HepG2 (cell line): ENCODE measurements around the gene FRMD5.

Experiments used
- ELF1 ChIP-seq: sonication (generic); formaldehyde crosslinking; IDR thresholded peaks from 2 replicates; pipeline ENCODE4 v1.4.0; 2020; ENCODE audit warnings: missing genetic modification reagents
- ELF4 ChIP-seq: sonication (generic); formaldehyde crosslinking; IDR thresholded peaks from 2 replicates; pipeline ENCODE4 v1.5.0; 2020; ENCODE audit warnings: missing genetic modification reagents, mild to moderate bottlenecking, moderate library complexity, borderline replicate concordance
- HDAC2 ChIP-seq: sonication (generic); formaldehyde crosslinking; IDR thresholded peaks from 2 replicates; pipeline ENCODE4 v1.4.0; 2020; ENCODE audit warnings: missing genetic modification reagents
- IRF2 ChIP-seq: IDR thresholded peaks from 2 replicates; pipeline ENCODE4 v1.6.1; 2018; ENCODE audit warnings: missing genetic modification reagents, missing compliant biosample characterization
- KDM1A ChIP-seq: IDR thresholded peaks from 2 replicates; pipeline ENCODE4 v1.6.1; 2016; ENCODE audit warnings: missing compliant biosample characterization
- KLF13 ChIP-seq: sonication (generic); formaldehyde crosslinking; IDR thresholded peaks from 2 replicates; pipeline ENCODE4 v1.4.0; 2020; ENCODE audit warnings: mild to moderate bottlenecking, missing genetic modification reagents
- NFYB ChIP-seq: sonication (generic); formaldehyde crosslinking; IDR thresholded peaks from 2 replicates; pipeline ENCODE4 v1.4.0; 2020; ENCODE audit warnings: missing genetic modification reagents
- TBX2 ChIP-seq: sonication (generic); formaldehyde crosslinking; IDR thresholded peaks from 2 replicates; pipeline ENCODE4 v1.5.0; 2020; ENCODE audit warnings: missing genetic modification reagents, mild to moderate bottlenecking, borderline replicate concordance
- ZBTB10 ChIP-seq: sonication (generic); formaldehyde crosslinking; IDR thresholded peaks from 2 replicates; pipeline ENCODE4 v1.4.0; 2020; ENCODE audit warnings: missing genetic modification reagents, borderline replicate concordance
- ZNF124 ChIP-seq: sonication (generic); formaldehyde crosslinking; IDR thresholded peaks from 2 replicates; pipeline ENCODE4 v1.4.0; 2020; ENCODE audit warnings: missing genetic modification reagents
- ZNF558 ChIP-seq: sonication (generic); formaldehyde crosslinking; IDR thresholded peaks from 2 replicates; pipeline ENCODE4 v1.9.0; 2022; ENCODE audit warnings: mild to moderate bottlenecking, missing genetic modification reagents, borderline replicate concordance
- TF ChIP-seq, protein P1 (sequence below), 2 experiments: IDR thresholded peaks; 2 replicates each; pipeline ENCODE4 v1.6.1; 2011 to 2012; ENCODE audit warnings: low read length in 2 of 2, borderline replicate concordance in 1 of 2, low read depth in 1 of 2, mild to moderate bottlenecking in 1 of 2, moderate library complexity in 1 of 2
- TF ChIP-seq, protein P2 (sequence below): sonication (generic); formaldehyde crosslinking; IDR thresholded peaks from 2 replicates; pipeline ENCODE4 v1.4.0; 2020; ENCODE audit warnings: low read depth, missing genetic modification reagents
- TF ChIP-seq, protein P3 (sequence below): sonication (generic); formaldehyde crosslinking; IDR thresholded peaks from 2 replicates; pipeline ENCODE4 v1.4.0; 2020; ENCODE audit warnings: low read depth, mild to moderate bottlenecking, missing genetic modification reagents

- TF ChIP-seq ELF4 (CRISPR knock-in tag), result no peak
- TF ChIP-seq ZBTB10 (CRISPR knock-in tag), result no peak
- TF ChIP-seq, protein P1, sequence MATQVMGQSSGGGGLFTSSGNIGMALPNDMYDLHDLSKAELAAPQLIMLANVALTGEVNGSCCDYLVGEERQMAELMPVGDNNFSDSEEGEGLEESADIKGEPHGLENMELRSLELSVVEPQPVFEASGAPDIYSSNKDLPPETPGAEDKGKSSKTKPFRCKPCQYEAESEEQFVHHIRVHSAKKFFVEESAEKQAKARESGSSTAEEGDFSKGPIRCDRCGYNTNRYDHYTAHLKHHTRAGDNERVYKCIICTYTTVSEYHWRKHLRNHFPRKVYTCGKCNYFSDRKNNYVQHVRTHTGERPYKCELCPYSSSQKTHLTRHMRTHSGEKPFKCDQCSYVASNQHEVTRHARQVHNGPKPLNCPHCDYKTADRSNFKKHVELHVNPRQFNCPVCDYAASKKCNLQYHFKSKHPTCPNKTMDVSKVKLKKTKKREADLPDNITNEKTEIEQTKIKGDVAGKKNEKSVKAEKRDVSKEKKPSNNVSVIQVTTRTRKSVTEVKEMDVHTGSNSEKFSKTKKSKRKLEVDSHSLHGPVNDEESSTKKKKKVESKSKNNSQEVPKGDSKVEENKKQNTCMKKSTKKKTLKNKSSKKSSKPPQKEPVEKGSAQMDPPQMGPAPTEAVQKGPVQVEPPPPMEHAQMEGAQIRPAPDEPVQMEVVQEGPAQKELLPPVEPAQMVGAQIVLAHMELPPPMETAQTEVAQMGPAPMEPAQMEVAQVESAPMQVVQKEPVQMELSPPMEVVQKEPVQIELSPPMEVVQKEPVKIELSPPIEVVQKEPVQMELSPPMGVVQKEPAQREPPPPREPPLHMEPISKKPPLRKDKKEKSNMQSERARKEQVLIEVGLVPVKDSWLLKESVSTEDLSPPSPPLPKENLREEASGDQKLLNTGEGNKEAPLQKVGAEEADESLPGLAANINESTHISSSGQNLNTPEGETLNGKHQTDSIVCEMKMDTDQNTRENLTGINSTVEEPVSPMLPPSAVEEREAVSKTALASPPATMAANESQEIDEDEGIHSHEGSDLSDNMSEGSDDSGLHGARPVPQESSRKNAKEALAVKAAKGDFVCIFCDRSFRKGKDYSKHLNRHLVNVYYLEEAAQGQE (IDR thresholded peaks at IDR 0.05; ENCODE audit: borderline replicate concordance in 1 of 2, low read depth in 1 of 2, low read length in 2 of 2), result no peak
- no peak for TF ChIP-seq KLF13
- no peak for TF ChIP-seq ZNF558 (CRISPR knock-in tag)
- TF ChIP-seq IRF2 (CRISPR knock-in tag), result no peak
- TF ChIP-seq ZNF124, result no peak
- TF ChIP-seq HDAC2 (CRISPR knock-in tag), result no peak
- TF ChIP-seq KDM1A (CRISPR knock-in tag), result no peak
- no peak for TF ChIP-seq TBX2
- no peak for TF ChIP-seq ELF1 (CRISPR knock-in tag)
- TF ChIP-seq NFYB (CRISPR knock-in tag), result no peak
- TF ChIP-seq, protein P2, sequence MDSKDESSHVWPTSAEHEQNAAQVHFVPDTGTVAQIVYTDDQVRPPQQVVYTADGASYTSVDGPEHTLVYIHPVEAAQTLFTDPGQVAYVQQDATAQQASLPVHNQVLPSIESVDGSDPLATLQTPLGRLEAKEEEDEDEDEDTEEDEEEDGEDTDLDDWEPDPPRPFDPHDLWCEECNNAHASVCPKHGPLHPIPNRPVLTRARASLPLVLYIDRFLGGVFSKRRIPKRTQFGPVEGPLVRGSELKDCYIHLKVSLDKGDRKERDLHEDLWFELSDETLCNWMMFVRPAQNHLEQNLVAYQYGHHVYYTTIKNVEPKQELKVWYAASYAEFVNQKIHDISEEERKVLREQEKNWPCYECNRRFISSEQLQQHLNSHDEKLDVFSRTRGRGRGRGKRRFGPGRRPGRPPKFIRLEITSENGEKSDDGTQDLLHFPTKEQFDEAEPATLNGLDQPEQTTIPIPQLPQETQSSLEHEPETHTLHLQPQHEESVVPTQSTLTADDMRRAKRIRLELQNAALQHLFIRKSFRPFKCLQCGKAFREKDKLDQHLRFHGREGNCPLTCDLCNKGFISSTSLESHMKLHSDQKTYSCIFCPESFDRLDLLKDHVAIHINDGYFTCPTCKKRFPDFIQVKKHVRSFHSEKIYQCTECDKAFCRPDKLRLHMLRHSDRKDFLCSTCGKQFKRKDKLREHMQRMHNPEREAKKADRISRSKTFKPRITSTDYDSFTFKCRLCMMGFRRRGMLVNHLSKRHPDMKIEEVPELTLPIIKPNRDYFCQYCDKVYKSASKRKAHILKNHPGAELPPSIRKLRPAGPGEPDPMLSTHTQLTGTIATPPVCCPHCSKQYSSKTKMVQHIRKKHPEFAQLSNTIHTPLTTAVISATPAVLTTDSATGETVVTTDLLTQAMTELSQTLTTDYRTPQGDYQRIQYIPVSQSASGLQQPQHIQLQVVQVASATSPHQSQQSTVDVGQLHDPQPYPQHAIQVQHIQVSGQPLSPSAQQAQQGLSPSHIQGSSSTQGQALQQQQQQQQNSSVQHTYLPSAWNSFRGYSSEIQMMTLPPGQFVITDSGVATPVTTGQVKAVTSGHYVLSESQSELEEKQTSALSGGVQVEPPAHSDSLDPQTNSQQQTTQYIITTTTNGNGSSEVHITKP, result no peak
- TF ChIP-seq, protein P3, sequence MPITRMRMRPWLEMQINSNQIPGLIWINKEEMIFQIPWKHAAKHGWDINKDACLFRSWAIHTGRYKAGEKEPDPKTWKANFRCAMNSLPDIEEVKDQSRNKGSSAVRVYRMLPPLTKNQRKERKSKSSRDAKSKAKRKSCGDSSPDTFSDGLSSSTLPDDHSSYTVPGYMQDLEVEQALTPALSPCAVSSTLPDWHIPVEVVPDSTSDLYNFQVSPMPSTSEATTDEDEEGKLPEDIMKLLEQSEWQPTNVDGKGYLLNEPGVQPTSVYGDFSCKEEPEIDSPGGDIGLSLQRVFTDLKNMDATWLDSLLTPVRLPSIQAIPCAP (CRISPR knock-in tag), result no peak
These were observed 246.3 kb downstream of the FRMD5 start for GRCh38 chr15:43948691-43949325.
